BE2C (cell line): ENCODE results near the gene HGD.

Experiments
- DNase-seq: peaks from one replicate; pipeline ENCODE4 v3.0.0-alpha.2; 2020
- H3K27me3 ChIP-seq: fragments of 250-450 bp; sonication (Bioruptor Pico); 2 replicates; pipeline ENCODE4 v1.5.1; 2020; ENCODE audit warnings: mild to moderate bottlenecking
- H3K36me3 ChIP-seq: fragments of 250-450 bp; sonication (Bioruptor Pico); 2 replicates; pipeline ENCODE4 v1.5.1; 2020; ENCODE audit warnings: mild to moderate bottlenecking
- H3K4me1 ChIP-seq: fragments of 250-450 bp; sonication (Bioruptor Pico); 2 replicates; pipeline ENCODE4 v1.5.1; 2020
- H3K4me3 ChIP-seq: 2 replicates; pipeline ENCODE4 v1.5.1; 2011; ENCODE audit warnings: low read depth, low read length
- H3K9me3 ChIP-seq: fragments of 250-450 bp; sonication (Bioruptor Pico); 2 replicates; pipeline ENCODE4 v1.5.1; 2020
- TF ChIP-seq, protein P1 (sequence below): IDR thresholded peaks from 2 replicates; pipeline ENCODE4 v1.5.1; 2012; ENCODE audit warnings: mild to moderate bottlenecking, low read depth, low read length

Gene HGD

DNA sequence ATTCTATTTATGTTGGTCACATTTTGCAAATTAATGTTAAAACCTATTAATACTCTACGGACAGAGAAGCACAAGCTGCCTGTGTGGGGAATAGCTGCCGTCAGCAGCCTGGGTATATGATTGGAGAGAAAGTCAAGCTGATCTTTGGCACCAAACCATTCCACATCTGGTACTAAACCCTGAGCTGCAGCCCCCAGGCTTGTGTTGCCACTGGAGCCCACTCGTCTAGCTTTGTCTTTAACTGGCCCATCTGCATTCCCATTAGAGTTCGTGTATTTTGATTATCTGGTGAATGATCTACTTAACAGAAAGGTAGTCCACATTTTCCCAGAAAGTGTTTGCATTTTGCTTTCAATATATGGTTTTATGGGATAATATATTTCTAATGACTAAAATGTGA is 80.5 kb downstream of the HGD start:
- Histone ChIP-seq H3K4me1 (peaks cover 40% of the 10 kb centered on the region), H3K9me3 (no peaks in the 10 kb centered on the region), H3K4me3 (no peak overlapping the region), H3K27me3 (no peaks in the 10 kb centered on the region), H3K36me3 (peaks cover 46% of the 10 kb centered on the region)
- TF ChIP-seq, protein P1, sequence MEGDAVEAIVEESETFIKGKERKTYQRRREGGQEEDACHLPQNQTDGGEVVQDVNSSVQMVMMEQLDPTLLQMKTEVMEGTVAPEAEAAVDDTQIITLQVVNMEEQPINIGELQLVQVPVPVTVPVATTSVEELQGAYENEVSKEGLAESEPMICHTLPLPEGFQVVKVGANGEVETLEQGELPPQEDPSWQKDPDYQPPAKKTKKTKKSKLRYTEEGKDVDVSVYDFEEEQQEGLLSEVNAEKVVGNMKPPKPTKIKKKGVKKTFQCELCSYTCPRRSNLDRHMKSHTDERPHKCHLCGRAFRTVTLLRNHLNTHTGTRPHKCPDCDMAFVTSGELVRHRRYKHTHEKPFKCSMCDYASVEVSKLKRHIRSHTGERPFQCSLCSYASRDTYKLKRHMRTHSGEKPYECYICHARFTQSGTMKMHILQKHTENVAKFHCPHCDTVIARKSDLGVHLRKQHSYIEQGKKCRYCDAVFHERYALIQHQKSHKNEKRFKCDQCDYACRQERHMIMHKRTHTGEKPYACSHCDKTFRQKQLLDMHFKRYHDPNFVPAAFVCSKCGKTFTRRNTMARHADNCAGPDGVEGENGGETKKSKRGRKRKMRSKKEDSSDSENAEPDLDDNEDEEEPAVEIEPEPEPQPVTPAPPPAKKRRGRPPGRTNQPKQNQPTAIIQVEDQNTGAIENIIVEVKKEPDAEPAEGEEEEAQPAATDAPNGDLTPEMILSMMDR = no peak
- DNase-seq = peak; percentile 39

DNA sequence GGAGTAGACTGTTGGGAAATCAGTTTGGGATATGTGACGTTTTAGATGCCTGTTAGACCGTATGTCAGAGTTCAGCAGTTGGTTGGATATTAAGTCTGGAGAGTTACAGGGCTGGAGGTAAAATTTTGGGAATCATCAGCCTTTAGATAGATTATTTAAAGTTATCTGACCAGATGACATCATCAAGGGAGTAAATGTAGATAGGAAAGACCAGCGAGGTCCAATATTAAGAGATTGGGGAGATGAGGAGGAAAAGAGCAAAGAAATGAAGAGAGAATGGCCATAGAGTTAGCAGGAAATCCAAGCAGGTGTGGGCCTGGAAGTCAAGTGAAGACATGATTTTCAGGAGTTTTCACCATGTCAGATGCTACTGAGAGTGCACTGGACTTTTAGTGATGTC is 82.8 kb downstream of the HGD start:
- Histone ChIP-seq H3K9me3 (no peaks in the 10 kb centered on the region), H3K36me3 (peaks cover 46% of the 10 kb centered on the region), H3K4me3 (peak overlapping the region; percentile 14), H3K4me1 (peaks cover 29% of the 10 kb centered on the region), H3K27me3 (no peaks in the 10 kb centered on the region)
- DNase-seq = no peak
- TF ChIP-seq, protein P1 = no peak

DNA sequence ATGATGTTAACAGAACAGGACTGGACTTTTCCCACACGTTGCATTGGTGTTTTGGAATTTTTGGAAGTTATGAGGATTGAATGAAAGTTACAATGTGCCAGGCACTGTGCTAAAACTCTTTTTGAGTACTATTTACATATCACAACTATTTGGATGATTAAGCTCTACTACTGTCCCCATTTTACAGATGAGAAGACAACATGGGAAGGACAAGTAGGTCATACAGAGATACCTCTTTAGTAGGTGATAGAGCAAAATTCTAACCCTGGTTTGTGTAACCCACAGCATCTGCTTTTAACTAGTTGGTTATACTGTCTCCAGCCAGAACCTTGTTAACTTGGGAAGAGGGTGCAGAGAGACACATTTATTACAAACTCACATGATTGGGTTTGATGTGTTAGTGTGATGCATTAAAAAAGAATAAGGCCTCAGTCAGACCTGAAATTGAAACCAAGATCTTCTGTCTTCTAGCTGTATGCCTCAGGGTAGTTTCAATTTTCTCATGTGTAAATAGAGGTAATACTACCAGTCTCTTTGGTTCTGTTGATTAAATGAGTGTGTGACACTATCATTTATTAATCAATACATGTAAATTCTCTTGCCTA is 84.5 kb downstream of the HGD start:
- Histone ChIP-seq H3K36me3 (peaks cover 40% of the 10 kb centered on the region), H3K9me3 (no peaks in the 10 kb centered on the region), H3K4me1 (peaks cover 23% of the 10 kb centered on the region), H3K4me3 (peak overlapping the region; percentile 79), H3K27me3 (no peaks in the 10 kb centered on the region)
- no peak for DNase-seq
- TF ChIP-seq, protein P1 = no peak

DNA sequence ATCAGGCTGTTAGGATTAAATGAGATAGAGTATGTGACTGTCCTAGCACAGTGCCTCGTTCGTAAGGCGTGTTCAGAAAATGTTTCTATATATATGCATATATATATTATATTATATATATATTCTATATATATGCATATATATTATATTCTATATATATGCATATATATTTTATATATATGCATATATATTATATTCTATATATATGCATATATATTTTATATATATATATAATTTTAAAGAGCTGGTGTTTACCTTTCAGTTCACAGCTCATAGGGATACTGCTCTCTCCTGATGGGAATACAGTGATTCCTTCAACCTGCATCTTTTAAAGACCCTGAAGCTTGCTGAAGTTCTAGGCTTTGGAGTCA is 85.2 kb downstream of the HGD start:
- no peaks in the 10 kb centered on the region for H3K9me3 ChIP-seq
- H3K4me1 ChIP-seq = peaks cover 23% of the 10 kb centered on the region
- TF ChIP-seq, protein P1 = no peak
- no peaks in the 10 kb centered on the region for H3K27me3 ChIP-seq
- H3K4me3 ChIP-seq = peak overlapping the region; percentile 79
- peaks cover 33% of the 10 kb centered on the region for H3K36me3 ChIP-seq
- no peak for DNase-seq

DNA sequence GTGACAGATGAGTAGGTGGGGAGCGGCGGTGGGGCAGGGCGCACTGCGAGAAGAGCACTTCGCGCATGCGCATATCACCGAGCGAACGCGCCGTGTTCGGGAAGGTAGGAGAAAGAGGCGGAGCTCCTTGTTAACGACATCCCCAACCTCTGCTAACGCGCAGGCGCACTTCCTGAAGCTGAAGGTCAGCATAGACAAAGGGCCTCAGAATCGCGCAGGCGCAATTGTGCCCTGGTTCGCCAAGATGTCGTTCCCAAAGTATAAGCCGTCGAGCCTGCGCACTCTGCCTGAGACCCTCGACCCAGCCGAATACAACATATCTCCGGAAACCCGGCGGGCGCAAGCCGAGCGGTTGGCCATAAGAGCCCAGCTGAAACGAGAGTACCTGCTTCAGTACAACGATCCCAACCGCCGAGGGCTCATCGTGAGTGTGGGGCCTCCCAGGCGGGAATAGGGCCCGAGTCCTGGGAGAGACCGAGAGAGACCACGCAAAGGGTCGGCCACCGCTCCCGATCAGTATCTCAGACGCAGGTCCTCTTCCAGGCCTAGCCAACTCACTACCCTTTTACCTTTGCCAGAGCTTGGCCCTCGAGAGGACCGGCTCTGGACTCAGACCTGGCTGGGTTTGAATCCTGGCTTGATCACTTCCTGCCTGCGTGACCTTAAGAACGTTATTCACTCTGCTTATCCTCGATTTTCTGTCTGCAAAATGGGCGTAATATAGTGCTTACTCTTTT is 85.8 kb downstream of the HGD start, which contains the start of gene NDUFB4:
Gene NDUFB4, plus strand, starts transcription at position 221 of the 737 bp plus-strand sequence. Its CDS starts 24 bp downstream, at position 245.
- TF ChIP-seq, protein P1 = no peak

DNA sequence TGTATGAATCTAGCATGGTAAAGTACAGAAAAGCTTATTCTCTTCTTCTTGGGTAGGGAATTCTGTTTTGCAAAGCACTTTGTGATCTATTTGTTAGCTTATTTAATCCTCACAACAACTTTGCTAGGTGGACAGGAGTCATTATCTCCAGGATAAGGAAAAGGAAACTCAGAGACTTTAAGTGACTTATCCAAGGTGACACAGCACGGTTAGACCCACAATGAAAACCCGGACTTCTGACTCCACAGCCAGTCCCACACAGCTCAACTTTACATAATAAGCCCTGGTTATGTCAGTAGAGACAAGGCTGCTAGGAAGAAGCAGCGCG is 86.3 kb downstream of the HGD start:
- H3K27me3 ChIP-seq = no peaks in the 10 kb centered on the region

More for the DNA sequence above, 85.8 kb downstream of the HGD start, which contains the start of gene NDUFB4:
- Histone ChIP-seq H3K4me1 (peaks cover 18% of the 10 kb centered on the region), H3K9me3 (no peaks in the 10 kb centered on the region), H3K4me3 (peak within 1 kb of the TSS; percentile 79), H3K27me3 (no peaks in the 10 kb centered on the region), H3K36me3 (peaks cover 27% of the 10 kb centered on the region)
- DNase-seq = peak; percentile 98

More for the DNA sequence above, 86.3 kb downstream of the HGD start:
- H3K9me3 ChIP-seq = no peaks in the 10 kb centered on the region
- TF ChIP-seq, protein P1 = no peak
- peak overlapping the region; percentile 79 for H3K4me3 ChIP-seq
- H3K4me1 ChIP-seq = peaks cover 13% of the 10 kb centered on the region
- H3K36me3 ChIP-seq = peaks cover 22% of the 10 kb centered on the region
- DNase-seq = no peak
